GM18517 (cell line): ENCODE results near the gene CUL7.

ENCODE experiments used
- ATAC-seq: cut with Tn5 transposase; IDR thresholded peaks from one replicate; pipeline ENCODE4 v1.9.1; 2021; ENCODE audit warnings: mild to moderate bottlenecking, moderate library complexity; ENCODE audit not compliant: unreplicated experiment

The CUL7 gene

GRCh38 chr6:43077981-43078511 is 24.4 kb upstream of the CUL7 start:
- no peak for ATAC-seq

DNA sequence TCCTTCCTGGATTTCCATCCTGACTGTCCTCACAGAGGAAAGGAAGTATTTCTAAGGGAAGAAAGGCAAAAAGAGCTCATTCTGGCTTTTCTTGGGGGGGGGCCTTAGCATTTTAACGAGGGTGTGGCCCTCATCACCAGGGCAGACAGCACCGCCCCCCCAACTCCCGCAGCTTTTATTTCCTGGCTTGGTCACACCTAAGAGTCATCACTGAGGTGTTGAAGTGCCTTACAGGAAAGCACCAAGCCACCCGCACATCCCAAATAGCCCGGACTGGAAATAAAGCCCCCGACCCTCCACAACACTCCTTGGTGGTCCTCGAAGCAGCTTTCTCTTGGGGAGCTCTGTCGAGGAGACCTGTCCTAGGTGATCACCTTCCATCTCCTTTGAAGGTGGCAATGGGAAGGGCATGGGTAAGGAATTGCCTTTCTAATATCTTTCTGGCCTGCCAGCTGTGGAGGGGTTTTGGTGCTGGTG is 23.7 kb upstream of the CUL7 start:
- no peak for ATAC-seq

GRCh38 chr6:43076464-43077332 is 23.0 kb upstream of the CUL7 start:
- no peak for ATAC-seq

DNA sequence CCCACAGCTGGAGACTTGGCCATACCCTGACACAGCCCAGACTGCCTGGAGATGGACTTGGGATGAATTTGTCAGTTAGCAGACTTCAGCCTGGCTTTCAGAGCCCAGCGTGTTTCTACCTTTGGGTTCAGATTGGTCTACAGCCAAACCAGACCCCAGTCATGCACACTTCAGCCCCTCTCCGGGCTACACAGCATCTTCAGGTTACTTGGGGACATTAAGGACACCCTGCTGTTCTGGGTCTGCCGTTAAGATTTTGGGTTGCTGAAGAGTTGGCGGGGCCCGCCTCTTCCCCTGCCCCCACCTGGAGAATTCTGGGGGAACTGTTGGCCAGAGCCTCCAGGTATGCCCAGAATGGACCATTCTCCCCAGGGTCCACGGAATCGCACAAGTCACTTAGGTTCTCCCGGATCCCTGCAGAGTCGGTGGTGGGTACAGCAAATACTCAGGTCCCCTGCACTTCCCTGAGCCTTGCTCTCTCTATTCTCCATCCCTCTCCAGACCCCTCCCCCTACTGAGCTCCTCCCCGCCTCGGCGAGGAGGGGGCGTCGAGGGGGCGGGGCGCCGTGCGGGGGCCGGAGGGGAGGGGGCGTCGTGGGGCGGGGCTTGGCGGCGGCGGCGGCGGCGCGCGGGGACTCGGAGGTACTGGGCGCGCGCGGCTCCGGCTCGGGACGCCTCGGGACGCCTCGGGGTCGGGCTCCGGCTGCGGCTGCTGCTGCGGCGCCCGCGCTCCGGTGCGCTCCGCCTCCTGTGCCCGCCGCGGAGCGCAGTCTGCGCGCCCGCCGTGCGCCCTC is 22.2 kb upstream of the CUL7 start, which contains the start of gene PTK7:
Gene PTK7 (plus strand): TSS at position 645 of the 794 bp plus-strand sequence. CDS start 175 bp downstream, outside the sequence.
- ATAC-seq, result no peak

- ATAC-seq, result no peak
Observed at GRCh38 chr6:43074847-43075669, 21.4 kb upstream of the CUL7 start.

- ATAC-seq, result no peak
Observed at GRCh38 chr6:43070028-43070632, 16.5 kb upstream of the CUL7 start.

GRCh38 chr6:43062818-43063217 is 9.2 kb upstream of the CUL7 start:
- no peak for ATAC-seq

DNA sequence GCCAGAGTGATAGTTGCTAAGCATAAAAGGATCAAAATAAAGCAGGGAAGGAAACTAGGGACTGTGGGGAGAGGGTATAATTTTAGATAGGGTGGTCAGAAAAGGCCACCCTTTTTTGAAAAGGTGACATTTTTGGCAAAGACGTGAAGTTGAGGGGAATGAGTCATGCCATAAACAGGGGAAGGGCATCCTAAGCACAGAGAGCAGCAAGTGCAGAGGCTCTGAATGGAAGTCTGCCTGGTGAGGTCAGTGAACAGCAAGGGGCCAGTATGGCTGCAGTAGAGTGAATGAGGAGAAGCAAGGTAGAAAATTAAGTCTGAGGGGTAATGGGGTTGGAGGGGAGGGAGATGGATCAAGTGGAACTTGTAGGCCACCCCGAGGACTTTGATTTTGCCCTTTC is 8.2 kb upstream of the CUL7 start:
- ATAC-seq, result no peak

DNA sequence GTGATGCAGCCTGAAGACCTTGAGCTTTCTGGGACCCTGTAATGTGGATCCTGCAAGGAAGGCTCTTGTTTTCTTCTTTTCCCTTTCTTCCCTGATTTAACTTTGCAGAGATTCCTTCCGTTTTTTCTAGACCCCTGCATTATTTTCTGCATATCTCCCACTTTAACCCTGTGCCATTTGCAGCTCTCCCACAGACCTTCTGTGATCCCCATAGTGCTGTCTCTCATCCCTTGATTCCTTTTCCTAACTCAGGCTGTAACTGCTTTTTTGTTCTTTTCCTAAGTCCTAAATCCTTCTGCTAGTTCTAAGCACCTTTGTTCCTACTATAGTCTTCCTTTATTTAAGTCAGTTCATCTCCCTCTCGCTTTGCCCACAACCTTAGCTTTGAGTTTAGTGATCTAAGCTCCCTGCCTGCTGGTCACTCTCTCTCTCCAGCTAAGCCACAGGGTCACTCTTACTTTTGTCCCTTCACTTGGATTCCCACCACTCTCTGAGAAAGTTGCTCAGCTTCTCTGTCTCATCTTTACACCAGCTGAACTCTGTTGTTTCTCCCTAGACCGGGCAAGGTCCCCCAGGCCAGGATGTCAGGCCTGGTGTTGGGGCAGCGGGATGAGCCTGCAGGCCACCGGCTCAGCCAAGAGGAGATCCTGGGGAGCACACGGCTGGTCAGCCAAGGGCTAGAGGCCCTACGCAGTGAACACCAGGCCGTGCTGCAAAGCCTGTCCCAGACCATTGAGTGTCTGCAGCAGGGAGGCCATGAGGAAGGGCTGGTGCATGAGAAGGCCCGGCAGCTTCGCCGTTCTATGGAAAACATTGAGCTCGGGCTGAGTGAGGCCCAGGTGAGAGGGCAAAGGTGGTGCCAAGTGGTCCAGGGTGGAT is 7.3 kb upstream of the CUL7 start:
- ATAC-seq, result no peak

DNA sequence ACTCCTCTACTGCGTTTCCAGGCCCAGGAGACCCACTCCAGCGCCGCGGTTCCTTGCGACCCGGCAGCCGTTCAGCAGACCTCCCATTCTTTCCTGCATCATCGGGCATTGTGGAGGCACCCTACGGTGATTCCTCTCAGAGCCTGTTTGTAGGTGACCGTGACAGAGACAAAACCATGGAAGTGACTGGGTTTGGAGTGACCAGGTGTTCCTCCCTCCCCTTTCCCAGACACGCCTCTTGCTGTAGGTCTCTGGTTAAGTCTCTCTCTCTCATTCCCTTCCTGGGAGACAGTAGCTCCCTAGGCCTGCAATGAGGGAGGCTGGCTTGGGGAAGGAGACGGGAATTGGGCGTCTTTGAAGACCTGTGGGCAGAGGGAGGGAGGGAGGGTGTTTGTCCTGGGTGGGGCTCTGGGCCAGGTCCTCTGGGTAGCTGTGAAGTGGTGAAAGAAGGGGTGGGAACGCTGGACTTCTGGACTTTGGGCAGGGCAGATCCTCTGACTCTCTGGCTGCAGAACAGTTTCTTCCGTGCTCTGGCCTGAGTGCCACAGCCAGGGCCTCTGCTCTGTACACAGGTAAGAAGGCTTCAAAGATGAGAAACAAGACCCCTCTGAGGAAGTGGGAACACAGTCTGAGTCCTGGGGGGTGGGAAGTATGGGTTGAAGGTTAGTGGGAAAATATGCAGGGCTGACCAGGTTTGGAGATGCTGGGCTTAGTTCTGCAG is 6.5 kb upstream of the CUL7 start:
- no peak for ATAC-seq

GRCh38 chr6:43059168-43060033 is 5.8 kb upstream of the CUL7 start, which contains the start of the genes KLC4 and MRPL2:
TSS of gene KLC4 (plus strand) at chr6:43059631. CDS start at chr6:43061336, 1,705 bp downstream.
TSS of gene MRPL2 (minus strand) at chr6:43059434. CDS start at chr6:43059381, 53 bp downstream.
- ATAC-seq, result peak; percentile 90

GRCh38 chr6:43058531-43058930 is 4.9 kb upstream of the CUL7 start:
- ATAC-seq, result no peak

DNA sequence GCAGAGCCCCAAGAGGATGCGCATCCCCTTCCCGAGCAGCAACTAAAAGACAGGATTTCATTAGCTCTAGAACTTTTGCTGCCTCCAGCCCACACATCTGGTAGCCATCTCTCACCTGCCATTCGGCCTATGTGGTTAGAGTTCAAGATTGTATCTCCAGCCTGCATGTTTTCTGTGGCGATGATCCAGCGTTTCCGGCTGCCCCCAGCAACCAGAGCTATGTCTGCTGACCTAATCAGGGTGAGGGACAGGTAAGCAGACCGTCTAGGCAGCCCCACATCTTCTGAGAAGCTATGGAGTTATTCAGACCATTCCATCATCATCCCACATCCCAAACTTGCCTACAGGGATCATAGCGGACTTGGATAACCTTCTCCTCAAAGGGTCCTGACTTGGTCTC is 2.3 kb upstream of the CUL7 start:
- ATAC-seq, result no peak

GRCh38 chr6:43054206-43054943 is 724 bp upstream of the CUL7 start:
- no peak for ATAC-seq

GRCh38 chr6:43052842-43053544 is 658 bp downstream of the CUL7 start:
- no peak for ATAC-seq

DNA sequence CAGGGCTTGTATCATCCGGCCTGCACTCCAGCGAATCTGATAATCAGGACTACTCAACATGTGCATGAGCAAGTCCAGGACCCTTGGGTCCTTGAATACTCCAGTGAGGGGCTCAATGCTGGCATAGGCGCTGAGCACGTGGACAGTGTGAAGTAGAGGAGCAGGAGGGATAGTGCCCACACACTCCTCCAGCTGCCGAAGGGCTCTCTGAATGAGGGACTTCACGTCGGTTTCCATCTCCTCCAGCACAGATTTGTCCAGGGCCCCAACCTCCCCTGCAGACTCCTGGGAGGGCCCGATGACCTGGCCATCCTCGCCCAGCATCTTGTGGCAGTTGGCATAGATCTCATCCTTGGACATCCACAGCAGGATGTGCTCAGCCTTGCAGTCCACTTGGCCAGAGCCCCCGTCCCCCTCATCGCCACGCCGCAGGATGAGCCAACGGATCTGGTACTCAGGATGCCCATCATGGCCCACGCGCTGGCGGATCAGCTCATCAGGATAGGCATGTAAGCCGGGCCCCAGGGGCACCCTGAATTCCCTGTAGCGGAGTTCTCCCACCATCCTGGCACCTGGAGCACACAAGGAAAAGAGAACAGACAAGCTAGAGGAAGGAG is 1.3 kb downstream of the CUL7 start:
- ATAC-seq, result no peak
